Prostate gland (tissue), 2 donors: ENCODE results near the gene GABRB3. TPM values are rescaled to one million over a fixed set of nuclear protein-coding genes. Genes with fewer than 3 reads are reported as not detected.

Experiments
- DNase-seq: peaks from one replicate; pipeline ENCODE4 v3.0.0-alpha.2; 2019; ENCODE audit warnings: low spot score
- H3K27ac ChIP-seq, 2 donors: fragments of 200-600 bp; sonication (generic); 2 replicates each; pipeline ENCODE4 v1.5.1; 2017 to 2019
- H3K27me3 ChIP-seq: fragments of 200-600 bp; sonication (generic); replicated peaks from 2 replicates; pipeline ENCODE4 v1.5.1; 2019; ENCODE audit not compliant: insufficient read depth
- H3K36me3 ChIP-seq, 2 donors: fragments of 200-600 bp; sonication (generic); 1 replicate in 1 of 2; 2 replicates in 1 of 2; pipeline versions ENCODE4 v1.5.1 to v1.8.1; 2017 to 2019
- H3K4me1 ChIP-seq: fragments of 200-600 bp; sonication (generic); replicated peaks from 2 replicates; pipeline ENCODE4 v1.5.1; 2019
- H3K4me3 ChIP-seq, 2 donors: fragments of 200-600 bp; sonication (generic); 2 replicates each; pipeline ENCODE4 v1.5.1; 2017 to 2019
- H3K9me3 ChIP-seq: fragments of 200-600 bp; sonication (generic); 2 replicates; pipeline ENCODE4 v1.5.1; 2017
- CTCF ChIP-seq, 4 experiments: fragments of 200-600 bp in 2 of 4; fragments of 450-650 bp in 2 of 4; sonication (generic) in 2 of 4; IDR thresholded peaks; 1 replicate in 3 of 4; 2 replicates in 1 of 4; pipeline ENCODE4 v1.5.1; 2016 to 2019; ENCODE audit warnings: antibody characterized with exemption in 4 of 4, mild to moderate bottlenecking in 2 of 4, moderate library complexity in 2 of 4
- POLR2A ChIP-seq: fragments of 450-650 bp; IDR thresholded peaks from one replicate; pipeline ENCODE4 v1.6.1; 2016; ENCODE audit warnings: antibody characterized with exemption, mild to moderate bottlenecking
- POLR2AphosphoS5 ChIP-seq: sonication (generic); formaldehyde crosslinking; IDR thresholded peaks from one replicate; pipeline ENCODE4 v1.6.1; 2017; ENCODE audit warnings: antibody characterized with exemption
- WGBS: methylation state at CpG from one replicate; pipeline ENCODE4 v1.1.5; 2018; 5-methylcytosine and 5-hydroxymethylcytosine counted together
- intact Hi-C: fragments of 100-400 bp; cut with DNase I; formaldehyde crosslinking; loops from one replicate; pipeline ENCODE4 v1.14.2; 2022
- total RNA-seq, 2 donors: library from RNA; depleted of rRNA; stranded (reverse); fragments of >200 nt; gene quantifications; one replicate each; pipeline ENCODE4 v1.1.0, GENCODE V29; 2016

The GABRB3 gene
- total RNA-seq, 2 donors from 2014 or later, result 10.3 to 12.4 TPM

- WGBS, result under 1% methylated on average over 51 of the region's 102 CpGs
- peak overlapping the region; percentile 38 to 52 for H3K4me3 ChIP-seq
- no peaks in the 10 kb centered on the region for H3K9me3 ChIP-seq
- intact Hi-C loops, result no loop called here
- peak; percentile 55 for DNase-seq
- H3K27ac ChIP-seq, result no peak overlapping the region
- no peak for TF ChIP-seq POLR2A
- no peak for TF ChIP-seq CTCF (IDR thresholded peaks at IDR 0.05)
- no peak for TF ChIP-seq POLR2AphosphoS5
- H3K4me1 ChIP-seq, result no peaks in the 10 kb centered on the region
- no peaks in the 10 kb centered on the region for H3K27me3 ChIP-seq
- no peaks in the 10 kb centered on the region for H3K36me3 ChIP-seq
Observed at GRCh38 chr15:26773067-26773877, 406 bp upstream of the GABRB3 start.

- no peak for TF ChIP-seq POLR2AphosphoS5
- TF ChIP-seq POLR2A, result no peak
- no peak for TF ChIP-seq CTCF (IDR thresholded peaks at IDR 0.05)
- Histone ChIP-seq H3K4me1 (no peaks in the 10 kb centered on the region), H3K36me3 (no peaks in the 10 kb centered on the region), H3K27ac (peak overlapping the region in 1 of 2 donors; percentile 15), H3K9me3 (no peaks in the 10 kb centered on the region), H3K4me3 (peak overlapping the region; percentile 38 to 52), H3K27me3 (no peaks in the 10 kb centered on the region)
- intact Hi-C loops, result no loop called here
- DNase-seq, result peak; percentile 10
- WGBS, result 1% methylated on average over 24 of the region's 32 CpGs
Observed at GRCh38 chr15:26771578-26772153, 1.2 kb downstream of the GABRB3 start.

- TF ChIP-seq POLR2AphosphoS5 (no peak), CTCF (IDR thresholded peaks at IDR 0.05) (no peak), POLR2A (no peak)
- 18% methylated on average over 10 of the region's 10 CpGs for WGBS
- H3K27me3 ChIP-seq, result no peaks in the 10 kb centered on the region
- intact Hi-C loops, result no loop called here
- H3K36me3 ChIP-seq, result no peaks in the 10 kb centered on the region
- H3K27ac ChIP-seq, result no peak overlapping the region
- no peak overlapping the region for H3K4me3 ChIP-seq
- no peaks in the 10 kb centered on the region for H3K9me3 ChIP-seq
- no peaks in the 10 kb centered on the region for H3K4me1 ChIP-seq
- no peak for DNase-seq
Observed at GRCh38 chr15:26771168-26771567, 1.7 kb downstream of the GABRB3 start.

GRCh38 chr15:26767169-26767670, 5.6 kb downstream of the GABRB3 start:
- no peaks in the 10 kb centered on the region for H3K27me3 ChIP-seq
- no peaks in the 10 kb centered on the region for H3K36me3 ChIP-seq
- H3K4me1 ChIP-seq, result no peaks in the 10 kb centered on the region
- DNase-seq, result no peak
- 23% methylated on average over 5 of the region's 5 CpGs for WGBS
- TF ChIP-seq POLR2A (no peak), POLR2AphosphoS5 (no peak), CTCF (IDR thresholded peaks at IDR 0.05) (no peak)
- intact Hi-C loops, result no loop called here
- H3K9me3 ChIP-seq, result no peaks in the 10 kb centered on the region
- no peak overlapping the region for H3K27ac ChIP-seq
- H3K4me3 ChIP-seq, result no peak overlapping the region
